ENCODE results near the gene TGFBRAP1.
A peak's percentile ranks its signal among the peaks of the same experiment; 100 is the strongest.
"Not testable (repeated sequence)": the region's sequence is repeated elsewhere in the genome, so short reads cannot be mapped to it uniquely, and the experiment has no call there.

Gene TGFBRAP1

DNA sequence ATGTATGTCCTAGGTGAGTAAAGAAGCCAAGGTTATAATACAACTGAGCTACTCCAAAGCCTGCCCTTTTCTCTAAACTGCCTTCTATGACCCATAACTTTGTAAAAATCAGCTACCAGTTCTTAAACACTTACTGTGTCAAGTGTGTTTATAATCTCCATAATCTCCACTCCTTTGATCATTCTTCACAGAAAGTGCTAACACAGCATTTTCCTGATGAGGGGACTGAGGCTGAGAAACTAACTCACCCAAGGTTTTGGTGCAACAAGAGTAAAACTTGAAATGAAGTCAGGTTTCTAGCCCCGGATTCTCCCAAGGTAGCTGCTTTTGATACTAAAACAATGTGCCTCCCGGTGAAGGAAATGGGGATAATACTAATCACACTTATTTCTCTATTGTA is 5.9 kb upstream of the TGFBRAP1 start:
- H3K4me3 ChIP-seq (ENCODE audit: low read length): no peak overlapping the region
- no peak for DNase-seq (ENCODE audit: low read depth)
- TF ChIP-seq, protein P1, sequence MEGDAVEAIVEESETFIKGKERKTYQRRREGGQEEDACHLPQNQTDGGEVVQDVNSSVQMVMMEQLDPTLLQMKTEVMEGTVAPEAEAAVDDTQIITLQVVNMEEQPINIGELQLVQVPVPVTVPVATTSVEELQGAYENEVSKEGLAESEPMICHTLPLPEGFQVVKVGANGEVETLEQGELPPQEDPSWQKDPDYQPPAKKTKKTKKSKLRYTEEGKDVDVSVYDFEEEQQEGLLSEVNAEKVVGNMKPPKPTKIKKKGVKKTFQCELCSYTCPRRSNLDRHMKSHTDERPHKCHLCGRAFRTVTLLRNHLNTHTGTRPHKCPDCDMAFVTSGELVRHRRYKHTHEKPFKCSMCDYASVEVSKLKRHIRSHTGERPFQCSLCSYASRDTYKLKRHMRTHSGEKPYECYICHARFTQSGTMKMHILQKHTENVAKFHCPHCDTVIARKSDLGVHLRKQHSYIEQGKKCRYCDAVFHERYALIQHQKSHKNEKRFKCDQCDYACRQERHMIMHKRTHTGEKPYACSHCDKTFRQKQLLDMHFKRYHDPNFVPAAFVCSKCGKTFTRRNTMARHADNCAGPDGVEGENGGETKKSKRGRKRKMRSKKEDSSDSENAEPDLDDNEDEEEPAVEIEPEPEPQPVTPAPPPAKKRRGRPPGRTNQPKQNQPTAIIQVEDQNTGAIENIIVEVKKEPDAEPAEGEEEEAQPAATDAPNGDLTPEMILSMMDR (IDR thresholded peaks at IDR 0.05; ENCODE audit: insufficient read depth, low read depth, low read length, missing control alignments): no peak

DNA sequence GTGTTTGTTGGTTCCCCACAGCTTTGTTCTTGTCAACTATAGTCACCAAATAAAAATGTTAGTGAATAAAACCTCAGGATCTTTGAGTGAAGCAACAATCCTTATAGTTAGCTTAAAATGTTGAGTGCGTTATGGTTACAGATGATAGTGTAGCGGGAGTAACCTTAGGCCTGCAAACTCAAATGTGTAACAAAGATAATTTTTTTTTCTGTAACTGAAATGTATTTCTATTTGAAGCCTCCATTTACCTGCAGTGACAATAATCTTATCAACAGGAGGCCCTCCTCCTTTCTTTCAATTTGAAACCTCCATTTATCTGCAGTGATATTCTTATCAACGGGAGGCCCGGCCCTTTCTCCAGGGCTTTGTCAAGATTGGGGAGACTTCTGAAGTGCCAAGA is 4.7 kb upstream of the TGFBRAP1 start:
- H3K4me3 ChIP-seq (ENCODE audit: low read length): no peak overlapping the region
- TF ChIP-seq, protein P1 (IDR thresholded peaks at IDR 0.05; ENCODE audit: insufficient read depth, low read depth, low read length, missing control alignments): no peak
- DNase-seq (ENCODE audit: low read depth): no peak

DNA sequence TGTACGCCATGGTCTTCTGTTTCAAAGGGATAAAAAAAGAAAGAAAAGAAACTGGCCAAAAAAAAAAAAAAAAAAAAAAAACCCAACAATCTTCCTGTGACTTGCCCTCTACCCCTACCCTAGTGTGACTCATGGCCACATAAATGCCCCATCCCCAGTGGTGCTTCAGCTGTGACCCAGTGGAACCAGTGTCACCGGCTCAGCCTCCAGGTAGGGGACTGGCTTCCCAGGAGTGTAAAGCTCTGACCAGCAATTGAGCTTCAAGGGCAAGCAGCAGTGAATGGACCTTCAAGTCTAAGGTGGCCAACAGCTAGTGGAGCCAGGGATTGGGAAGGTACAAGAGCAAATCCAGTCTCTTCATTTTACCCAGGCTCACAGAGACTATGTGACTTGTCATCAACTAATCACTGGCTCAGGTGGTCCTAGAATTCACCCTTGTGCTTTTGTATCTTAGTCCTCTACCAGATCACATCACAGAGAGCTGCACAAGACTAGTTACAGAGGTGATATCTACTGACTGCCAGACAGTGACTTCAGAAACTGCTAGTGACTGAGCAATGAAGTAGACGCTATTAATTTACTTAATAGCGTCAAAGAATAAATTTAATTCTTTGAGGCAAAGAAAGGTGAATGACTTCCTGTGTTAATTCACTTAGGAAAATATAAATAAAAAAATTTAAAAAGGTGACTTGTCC is 1.3 kb upstream of the TGFBRAP1 start:
- H3K4me3 ChIP-seq (ENCODE audit: low read length): no peak overlapping the region
- TF ChIP-seq, protein P1 (IDR thresholded peaks at IDR 0.05; ENCODE audit: insufficient read depth, low read depth, low read length, missing control alignments): no peak
- DNase-seq (ENCODE audit: low read depth): no peak

DNA sequence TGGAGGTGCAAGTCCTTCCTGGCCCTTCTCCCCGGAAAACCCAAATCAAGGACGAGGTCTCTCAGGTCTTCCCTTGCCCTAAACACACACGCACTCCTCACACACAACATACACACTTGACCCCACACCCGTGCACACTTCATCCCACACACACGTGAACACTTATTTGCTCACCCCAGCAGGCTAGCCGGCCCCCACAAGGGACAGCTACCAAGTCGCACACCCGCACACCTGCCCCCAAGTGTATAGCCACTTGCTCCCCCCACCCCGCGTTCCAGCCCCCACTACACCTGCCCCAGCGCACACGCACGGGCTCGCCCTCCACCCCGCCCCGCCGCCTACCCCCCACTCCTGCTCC is 359 bp downstream of the TGFBRAP1 start:
- TF ChIP-seq, protein P1 (IDR thresholded peaks at IDR 0.05; ENCODE audit: insufficient read depth, low read depth, low read length, missing control alignments): no peak
- H3K4me3 ChIP-seq (ENCODE audit: low read length): peak overlapping the region; percentile 68
- no peak for DNase-seq (ENCODE audit: low read depth)

DNA sequence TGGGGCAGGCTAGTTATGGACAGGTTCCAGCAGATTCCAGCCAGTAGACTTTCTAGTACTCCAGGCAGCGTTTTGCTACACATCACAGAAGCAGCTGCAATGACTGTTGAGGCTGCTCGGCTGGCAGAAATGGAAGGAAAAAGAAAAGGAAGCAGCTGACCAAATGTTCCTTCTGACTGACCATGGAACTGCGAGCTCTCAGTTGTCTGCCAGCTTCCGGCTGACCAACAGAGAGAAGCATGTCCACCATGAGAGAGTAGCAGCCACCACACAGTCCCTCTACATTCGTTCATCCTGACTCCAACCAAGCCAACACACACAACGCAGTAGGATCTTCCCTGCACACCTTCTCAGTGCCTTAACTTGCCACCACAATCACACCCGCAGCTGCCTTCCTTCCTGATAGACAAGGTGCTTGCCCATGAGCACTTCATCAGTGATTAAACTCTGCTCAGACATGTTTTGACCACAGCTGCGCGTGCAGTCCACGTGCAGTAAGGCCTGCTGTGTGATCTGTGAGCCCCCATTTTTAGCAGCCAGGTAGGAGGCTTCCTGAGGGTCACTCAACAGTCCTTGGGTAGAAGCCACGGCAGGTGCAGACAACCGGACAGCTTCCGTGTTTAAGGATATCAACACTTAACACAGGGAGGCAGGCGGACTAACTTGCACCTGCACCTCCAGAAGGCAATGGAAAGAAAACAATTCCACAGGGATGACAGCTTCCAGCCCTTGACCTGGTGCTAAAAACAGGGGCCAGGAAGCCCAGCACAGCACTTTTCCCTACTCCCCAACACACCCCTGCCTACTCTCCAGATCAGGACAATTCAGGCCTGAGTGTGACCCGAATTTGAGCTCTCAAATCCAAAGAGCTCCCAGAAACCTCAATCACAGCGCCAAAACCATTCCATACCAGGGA is 996 bp downstream of the TGFBRAP1 start:
- DNase-seq (ENCODE audit: low read depth): peak; percentile 80
- peak overlapping the region; percentile 68 for H3K4me3 ChIP-seq (ENCODE audit: low read length)
- TF ChIP-seq, protein P1 (IDR thresholded peaks at IDR 0.05; ENCODE audit: insufficient read depth, low read depth, low read length, missing control alignments): no peak

DNA sequence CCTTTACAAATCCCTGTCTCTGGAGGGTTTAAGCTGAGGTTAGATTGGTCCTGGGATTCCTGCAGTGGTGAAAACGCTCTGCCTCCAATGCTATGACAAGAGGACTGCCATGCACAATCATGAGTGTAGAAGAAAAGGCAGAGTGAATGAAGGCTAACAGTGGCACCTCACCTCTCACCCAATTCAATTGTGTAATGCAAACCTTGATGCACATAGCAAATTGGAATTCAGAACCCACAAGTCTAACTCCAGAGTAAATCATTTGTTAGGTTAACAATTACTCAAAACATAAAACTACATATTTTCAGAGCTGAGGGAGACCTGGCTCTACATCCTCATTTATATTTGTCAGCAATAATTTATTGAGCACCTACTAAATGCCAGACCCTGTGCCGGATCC is 1.8 kb downstream of the TGFBRAP1 start:
- no peak for DNase-seq (ENCODE audit: low read depth)
- TF ChIP-seq, protein P1 (IDR thresholded peaks at IDR 0.05; ENCODE audit: insufficient read depth, low read depth, low read length, missing control alignments): no peak
- no peak overlapping the region for H3K4me3 ChIP-seq (ENCODE audit: low read length)

DNA sequence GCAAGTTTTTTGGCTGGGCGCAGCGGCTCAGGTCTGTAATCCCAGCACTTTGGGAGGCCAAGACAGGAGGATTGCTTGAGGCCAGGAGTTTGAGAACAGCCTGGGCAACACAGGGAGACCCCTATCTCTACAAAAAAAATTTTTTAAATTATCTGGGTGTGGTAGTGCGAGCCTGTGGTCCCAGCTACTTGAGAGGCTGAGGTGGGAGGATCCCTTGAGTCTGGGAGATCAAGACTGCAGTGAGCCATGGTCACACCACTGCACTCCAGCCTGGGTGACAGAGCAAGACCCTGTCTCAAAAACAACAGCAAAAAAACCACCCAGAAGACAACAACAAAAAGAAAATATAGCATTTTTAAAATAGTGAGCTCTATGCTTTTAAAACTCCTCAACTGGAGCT is 2.3 kb downstream of the TGFBRAP1 start:
- H3K4me3 ChIP-seq (ENCODE audit: low read length); DNase-seq (ENCODE audit: low read depth): not testable (repeated sequence)

All from epithelial cell of esophagus (primary cell).